PC-9 (cell line): ENCODE results near the gene OR2M5. TPM values are rescaled to one million over a fixed set of nuclear protein-coding genes. Genes with fewer than 3 reads are reported as not detected.

Experiments
- BruUV-seq: library from RNA; stranded (reverse); fragments of 400-500 nt; replicated peaks from 2 replicates; lab custom pipeline; 2021; lab: Mats Ljungman, UMichigan
- CTCF ChIA-PET: fragments of 300-600 bp; sonication (Branson Sonifier 250); formaldehyde crosslinking; loops from one replicate; lab custom pipeline; 2022; ENCODE audit warnings: antibody characterized with exemption; lab: Charles Lee
- POLR2A ChIA-PET: fragments of 300-600 bp; sonication (Branson Sonifier 250); formaldehyde crosslinking; loops from one replicate; lab custom pipeline; 2022; ENCODE audit warnings: antibody characterized with exemption; ENCODE audit not compliant: unreplicated experiment; lab: Charles Lee
- DNase-seq, 2 experiments: peaks; one replicate each; pipeline versions ENCODE4 v3.0.0 to v3.0.0-alpha.2; 2015 to 2022; ENCODE audit warnings: mixed read lengths in 1 of 2
- H2AFZ ChIP-seq: fragments of 200-600 bp; sonication (generic); 2 replicates; pipeline ENCODE4 v1.8.1; 2017; ENCODE audit warnings: antibody characterized with exemption
- H3F3A ChIP-seq: fragments of 200-600 bp; sonication (generic); 2 replicates; pipeline ENCODE4 v1.8.1; 2017; ENCODE audit warnings: antibody characterized with exemption, mild to moderate bottlenecking, low read depth; ENCODE audit not compliant: insufficient read depth
- H3K27ac ChIP-seq: fragments of 200-600 bp; sonication (generic); 2 replicates; pipeline ENCODE4 v1.6.1; 2016; ENCODE audit warnings: mixed run types
- H3K27me3 ChIP-seq: fragments of 200-600 bp; sonication (generic); 2 replicates; pipeline ENCODE4 v1.6.1; 2016; ENCODE audit warnings: low read depth, mixed run types; ENCODE audit not compliant: insufficient read depth
- H3K36me3 ChIP-seq: fragments of 200-600 bp; sonication (generic); 2 replicates; pipeline ENCODE4 v1.6.1; 2016; ENCODE audit warnings: low read depth, mixed run types
- H3K4me1 ChIP-seq: fragments of 200-600 bp; sonication (generic); replicated peaks from 2 replicates; pipeline ENCODE4 v1.6.1; 2016; ENCODE audit warnings: mixed run types; ENCODE audit not compliant: insufficient read depth
- H3K4me2 ChIP-seq: fragments of 200-600 bp; sonication (generic); 2 replicates; pipeline ENCODE4 v1.6.1; 2017; ENCODE audit warnings: mixed run types
- H3K4me3 ChIP-seq: fragments of 200-600 bp; sonication (generic); 2 replicates; pipeline ENCODE4 v1.6.1; 2016; ENCODE audit warnings: mixed run types
- H3K79me2 ChIP-seq: fragments of 200-600 bp; sonication (generic); 2 replicates; pipeline ENCODE4 v1.6.1; 2017; ENCODE audit warnings: low read depth, mixed run types
- H3K9me2 ChIP-seq: fragments of 200-600 bp; sonication (generic); 2 replicates; pipeline ENCODE4 v1.8.1; 2017; ENCODE audit warnings: mild to moderate bottlenecking; ENCODE audit not compliant: insufficient read depth
- H3K9me3 ChIP-seq: fragments of 200-600 bp; sonication (generic); 2 replicates; pipeline ENCODE4 v1.8.1; 2016; ENCODE audit warnings: low read depth; ENCODE audit not compliant: insufficient read depth
- H4K20me1 ChIP-seq: fragments of 200-600 bp; sonication (generic); 2 replicates; pipeline ENCODE4 v1.8.1; 2017; ENCODE audit not compliant: insufficient read depth
- CTCF ChIP-seq: fragments of 200-600 bp; sonication (generic); conservative IDR thresholded peaks from 2 replicates; pipeline ENCODE4 v1.6.1; 2017; ENCODE audit warnings: mixed run types, antibody characterized with exemption, mild to moderate bottlenecking, moderate library complexity
- EZH2 ChIP-seq: fragments of 200-600 bp; sonication (generic); IDR thresholded peaks from 2 replicates; pipeline ENCODE4 v1.8.0; 2017; ENCODE audit warnings: antibody characterized with exemption, low read depth
- intact Hi-C: fragments of 100-400 bp; cut with micrococcal nuclease; formaldehyde crosslinking; loops from one replicate; pipeline ENCODE4 v1.10.0; 2022; ENCODE audit not compliant: unreplicated experiment
- total RNA-seq: library from RNA; stranded (reverse); gene quantifications from 2 replicates; pipeline ENCODE4 v1.2.3, GENCODE V29; 2021

Gene OR2M5
- total RNA-seq, 1 experiment from 2014 or later: not detected

- Histone ChIP-seq H2AFZ (no peak overlapping the region), H4K20me1 (no peaks in the 10 kb centered on the region), H3F3A (no peaks in the 10 kb centered on the region), H3K36me3 (no peaks in the 10 kb centered on the region), H3K9me3 (no peaks in the 10 kb centered on the region), H3K9me2 (no peaks in the 10 kb centered on the region), H3K79me2 (no peaks in the 10 kb centered on the region), H3K27ac (no peak overlapping the region), H3K4me2 (no peak overlapping the region), H3K4me1 (no peaks in the 10 kb centered on the region), H3K4me3 (no peak overlapping the region), H3K27me3 (no peaks in the 10 kb centered on the region)
- intact Hi-C loops: no loop called here
- no TSS peak for BruUV-seq
- TF ChIP-seq CTCF (no peak), EZH2 (no peak)
- no peak for DNase-seq
- POLR2A ChIA-PET: no interaction called here
- CTCF ChIA-PET: no interaction called here
These were observed 33.8 kb upstream of the OR2M5 start for GRCh38 chr1:248111157-248111556.

DNA sequence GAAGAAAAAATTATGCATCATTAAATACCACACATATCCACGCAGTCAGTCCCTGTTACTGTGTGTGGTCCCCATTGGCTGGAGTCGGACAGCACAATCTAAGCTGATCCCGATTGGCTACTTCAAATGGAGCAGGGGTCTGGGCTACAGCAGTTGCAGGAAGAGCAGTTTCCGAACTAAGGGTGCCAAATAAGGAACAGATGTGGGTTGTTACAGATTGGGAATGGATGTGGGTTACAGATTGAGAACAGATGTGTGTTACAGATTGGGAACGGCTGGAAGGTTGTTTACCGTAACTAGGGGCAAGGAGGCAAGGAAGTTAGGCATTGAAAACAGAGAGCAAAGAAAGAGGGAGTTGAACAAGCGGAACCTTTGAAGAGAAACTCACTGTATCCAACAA, 30.1 kb upstream of the OR2M5 start:
- ChIA-PET CTCF (no interaction called here), POLR2A (no interaction called here)
- no peak for DNase-seq
- H3K27me3 ChIP-seq: no peaks in the 10 kb centered on the region
- no peak overlapping the region for H3K4me3 ChIP-seq
- no peak overlapping the region for H3K27ac ChIP-seq
- intact Hi-C loops: no loop called here
- H3K4me2 ChIP-seq: no peak overlapping the region
- TF ChIP-seq CTCF: no peak
- no peak for TF ChIP-seq EZH2
- H3F3A ChIP-seq: no peaks in the 10 kb centered on the region
- no peaks in the 10 kb centered on the region for H3K9me3 ChIP-seq
- no peaks in the 10 kb centered on the region for H3K36me3 ChIP-seq
- H3K4me1 ChIP-seq: no peaks in the 10 kb centered on the region
- no peak overlapping the region for H2AFZ ChIP-seq
- no TSS peak for BruUV-seq
- H3K79me2 ChIP-seq: no peaks in the 10 kb centered on the region
- no peaks in the 10 kb centered on the region for H4K20me1 ChIP-seq
- H3K9me2 ChIP-seq: no peaks in the 10 kb centered on the region

DNA sequence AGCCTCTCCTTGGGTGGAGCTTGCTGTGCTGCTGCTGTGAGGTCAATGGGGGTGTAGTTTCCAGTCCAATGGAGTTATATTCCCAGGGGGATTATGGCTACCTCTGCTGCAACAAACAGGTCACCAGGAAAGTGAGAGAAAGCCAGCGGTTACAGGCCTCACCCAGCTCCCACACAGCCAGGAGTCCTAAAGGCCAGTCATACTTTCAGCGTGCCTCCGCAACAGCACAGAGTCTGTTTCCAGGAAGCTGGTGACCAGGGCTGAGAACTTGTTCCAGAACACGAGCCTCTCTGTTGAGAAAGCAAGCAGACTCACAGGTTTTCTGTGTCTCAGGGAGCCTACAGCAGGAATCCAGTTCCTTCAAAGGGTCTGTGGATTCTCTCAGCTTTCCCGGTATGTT, 17.3 kb upstream of the OR2M5 start:
- DNase-seq: no peak
- Histone ChIP-seq H3K9me2 (no peaks in the 10 kb centered on the region), H3K9me3 (no peaks in the 10 kb centered on the region), H3K27me3 (no peaks in the 10 kb centered on the region), H3K79me2 (no peaks in the 10 kb centered on the region), H4K20me1 (no peaks in the 10 kb centered on the region), H3K4me2 (no peak overlapping the region), H3K4me1 (no peaks in the 10 kb centered on the region), H3F3A (no peaks in the 10 kb centered on the region), H3K36me3 (no peaks in the 10 kb centered on the region), H3K4me3 (no peak overlapping the region), H2AFZ (no peak overlapping the region), H3K27ac (no peak overlapping the region)
- BruUV-seq: no TSS peak
- ChIA-PET POLR2A (no interaction called here), CTCF (no interaction called here)
- intact Hi-C loops: no loop called here
- no peak for TF ChIP-seq CTCF
- no peak for TF ChIP-seq EZH2
